GM12878 (cell line): ENCODE measurements around the gene SGIP1. TPM values are rescaled to one million over a fixed set of nuclear protein-coding genes. Genes with fewer than 3 reads are reported as not detected.

ENCODE experiments used
- ATAC-seq: fragments of 200-7000 bp; cut with Tn5 transposase; 3 replicates; pipeline ENCODE4 v1.9.1; 2020; ENCODE audit warnings: mild to moderate bottlenecking, moderate library complexity
- BruUV-seq: library from RNA; stranded (reverse); fragments of 400-500 nt; replicated peaks from 2 replicates; lab custom pipeline; 2021; lab: Mats Ljungman, UMichigan
- CTCF ChIA-PET: fragments of 300-600 bp; sonication (Branson Sonifier 250); formaldehyde crosslinking; extraction: SDS; loops from one replicate; lab custom pipeline; 2021; ENCODE audit warnings: inconsistent platforms; lab: Yijun Ruan, JAX
- POLR2A ChIA-PET: fragments of 350-600 bp; formaldehyde crosslinking; extraction: SDS; loops from one replicate; lab custom pipeline; 2021; ENCODE audit warnings: inconsistent platforms; lab: Charles Lee
- RAD21 ChIA-PET: fragments of 300-600 bp; sonication (Branson Sonifier 250); formaldehyde crosslinking; loops from one replicate; lab custom pipeline; 2023; ENCODE audit warnings: antibody characterized with exemption; ENCODE audit not compliant: unreplicated experiment; lab: Charles Lee
- SMC1A ChIA-PET: fragments of 300-600 bp; sonication (Branson Sonifier 250); formaldehyde crosslinking; loops from one replicate; lab custom pipeline; 2023; ENCODE audit not compliant: unreplicated experiment, uncharacterized antibody; lab: Charles Lee
- DNase-seq: peaks from one replicate; pipeline ENCODE4 v3.0.0-alpha.2; 2011; ENCODE audit warnings: low read depth, low spot score
- FAIRE-seq: peaks from 3 replicates; lab custom pipeline; 2011; peaks lifted over from hg19 to GRCh38; lab: Jason Lieb, UNC
- H2AFZ ChIP-seq: 2 replicates; pipeline ENCODE4 v1.6.0; 2011; ENCODE audit warnings: low read depth, low read length, control low read depth; ENCODE audit not compliant: control insufficient read depth
- H3K27ac ChIP-seq: 2 replicates; pipeline ENCODE4 v1.5.1; 2011; ENCODE audit warnings: control low read depth; ENCODE audit not compliant: control insufficient read depth, insufficient read depth
- H3K27me3 ChIP-seq, 2 experiments: replicated peaks in 1 of 2; 2 replicates each; pipeline versions ENCODE4 v1.6.0 to v1.6.1; 2011; ENCODE audit warnings: low read length in 1 of 2; ENCODE audit not compliant: control insufficient read depth in 2 of 2, insufficient read depth in 2 of 2
- H3K36me3 ChIP-seq, 2 experiments: 2 replicates each; pipeline ENCODE4 v1.5.1; 2011; ENCODE audit warnings: low read length in 1 of 2; ENCODE audit not compliant: control insufficient read depth in 2 of 2, insufficient read depth in 2 of 2
- H3K4me1 ChIP-seq: 2 replicates; pipeline ENCODE4 v1.6.1; 2011; ENCODE audit warnings: mild to moderate bottlenecking, low read length, moderate library complexity, mixed read lengths; ENCODE audit not compliant: control insufficient read depth, insufficient read depth
- H3K4me2 ChIP-seq: 2 replicates; pipeline ENCODE4 v1.6.0; 2011; ENCODE audit warnings: control low read depth; ENCODE audit not compliant: control insufficient read depth, insufficient read depth
- H3K4me3 ChIP-seq: fragments of 200-600 bp; sonication (generic); 2 replicates; pipeline ENCODE4 v1.5.1; 2016
- H3K79me2 ChIP-seq: 2 replicates; pipeline ENCODE4 v1.6.0; 2011; ENCODE audit warnings: low read length; ENCODE audit not compliant: control insufficient read depth, insufficient read depth
- H3K9ac ChIP-seq: 2 replicates; pipeline ENCODE4 v1.8.0; 2011; ENCODE audit warnings: low read length, control low read depth, mixed read lengths; ENCODE audit not compliant: control insufficient read depth, insufficient read depth
- H3K9me3 ChIP-seq: replicated peaks from 3 replicates; pipeline ENCODE4 v1.5.1; 2011; ENCODE audit warnings: mild to moderate bottlenecking, low read length; ENCODE audit not compliant: control insufficient read depth, insufficient read depth
- H4K20me1 ChIP-seq: 2 replicates; pipeline ENCODE4 v1.6.0; 2011; ENCODE audit not compliant: control insufficient read depth, insufficient read depth
- CHD1 ChIP-seq: IDR thresholded peaks from 2 replicates; pipeline ENCODE4 v1.6.1; 2012; ENCODE audit warnings: low read depth, low read length, improper control_type of control experiment
- CREM ChIP-seq: IDR thresholded peaks from 2 replicates; pipeline ENCODE4 v1.6.1; 2014; ENCODE audit warnings: antibody characterized with exemption, low read depth
- E4F1 ChIP-seq: fragments of 450-650 bp; IDR thresholded peaks from 2 replicates; pipeline ENCODE4 v1.6.1; 2018; ENCODE audit warnings: borderline replicate concordance, mild to moderate bottlenecking; ENCODE audit not compliant: partially characterized antibody
- NFYA ChIP-seq: IDR thresholded peaks from 2 replicates; pipeline ENCODE4 v1.6.1; 2011; ENCODE audit warnings: low read depth, mild to moderate bottlenecking, low read length, improper control_type of control experiment, borderline replicate concordance
- NRF1 ChIP-seq: conservative IDR thresholded peaks from 2 replicates; pipeline ENCODE4 v1.6.1; 2011; ENCODE audit warnings: mild to moderate bottlenecking, low read depth, low read length, improper control_type of control experiment
- RELA ChIP-seq: fragments of 450-650 bp; IDR thresholded peaks from 2 replicates; pipeline ENCODE4 v1.8.0; 2014; ENCODE audit warnings: borderline replicate concordance; ENCODE audit not compliant: partially characterized antibody
- SMARCA5 ChIP-seq: fragments of 450-650 bp; IDR thresholded peaks from 2 replicates; pipeline ENCODE4 v1.6.1; 2017; ENCODE audit warnings: mild to moderate bottlenecking
- SUZ12 ChIP-seq: fragments of 200-600 bp; sonication (generic); IDR thresholded peaks from one replicate; pipeline ENCODE4 v1.6.1; 2018; ENCODE audit warnings: antibody characterized with exemption, mild to moderate bottlenecking; ENCODE audit not compliant: unreplicated experiment
- ZBED1 ChIP-seq: IDR thresholded peaks from 2 replicates; pipeline ENCODE4 v1.6.1; 2016; ENCODE audit warnings: borderline replicate concordance
- ZBTB40 ChIP-seq: fragments of 450-650 bp; IDR thresholded peaks from 2 replicates; pipeline ENCODE4 v1.6.1; 2016; ENCODE audit warnings: mild to moderate bottlenecking, moderate library complexity, borderline replicate concordance
- ZNF217 ChIP-seq: fragments of 450-650 bp; IDR thresholded peaks from 2 replicates; pipeline ENCODE4 v1.6.1; 2017; ENCODE audit warnings: antibody characterized with exemption, mild to moderate bottlenecking
- WGBS: methylation state at CpG from one replicate; pipeline ENCODE4 v1.1.6; 2016; ENCODE audit warnings: low lambda C conversion rate; ENCODE audit not compliant: insufficient replicate concordance, insufficient coverage; ENCODE audit errors: missing lambda C conversion rate; 5-methylcytosine and 5-hydroxymethylcytosine counted together
- in situ Hi-C: fragments of 300-500 bp; cut with MboI; formaldehyde crosslinking; loops from 9 replicates; pipeline ENCODE4 v1.14.3; 2018; ENCODE audit warnings: mixed read lengths
- intact Hi-C: fragments of 100-400 bp; cut with micrococcal nuclease; formaldehyde crosslinking; loops from one replicate; pipeline ENCODE4 v1.14.2; 2022; ENCODE audit not compliant: unreplicated experiment
- polyA plus RNA-seq, 11 experiments: library from polyadenylated mRNA; depleted of rRNA in 4 of 11; unstranded in 6 of 11; stranded (reverse) in 5 of 11; fragments of >200 nt; fragmentation: Nextera tagmentation in 4 of 11; fragmentation: Illumina TruSeq in 1 of 11; extraction: Ambion mirVana in 4 of 11; extraction: Trizol in 1 of 11; gene quantifications; 1 replicate in 1 of 11; 2 replicates in 10 of 11; pipeline versions ENCODE4 v1.2.1 to v1.2.3, GENCODE V29; 2011 to 2016; ENCODE audit warnings: inconsistent platforms in 2 of 11, missing spikeins in 2 of 11, low read depth in 1 of 11
- total RNA-seq, 4 experiments: library from RNA; depleted of rRNA in 3 of 4; stranded (reverse); fragments of >200 nt in 3 of 4; fragmentation: Illumina TruSeq in 1 of 4; extraction: Trizol in 1 of 4; gene quantifications; 2 replicates each; pipeline versions ENCODE4 v1.2.1 to v1.2.3, GENCODE V29; 2013 to 2021
- TF ChIP-seq, protein P1 (sequence below): fragments of 150-350 bp; IDR thresholded peaks from 2 replicates; pipeline ENCODE4 v1.6.1; 2014; ENCODE audit warnings: mild to moderate bottlenecking, low read depth, low read length

SGIP1 gene
- total and polyA plus RNA-seq, 10 of the 15 experiments (the other 5 are each of a cell fraction or from before 2014, with no cell fraction given) = 0.15 TPM; not detected in 9

DNA sequence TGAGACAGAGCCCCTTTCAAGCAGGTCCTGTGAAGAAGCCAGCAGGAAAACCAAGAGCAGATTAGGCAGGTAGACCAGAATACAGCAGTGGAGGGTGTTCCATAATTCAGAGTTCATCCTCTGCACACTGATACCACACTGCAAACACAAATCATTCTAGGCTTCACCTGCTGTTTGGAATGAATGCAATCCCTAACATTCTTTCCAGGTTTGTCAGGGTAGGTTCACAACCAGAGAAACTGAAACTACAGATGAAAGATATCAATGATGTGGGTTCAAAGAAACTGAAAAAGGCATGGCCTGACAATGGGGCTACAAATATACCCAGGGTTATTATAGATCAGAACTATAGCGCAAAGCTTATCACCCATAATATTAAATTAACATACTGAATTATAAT is 8.9 kb upstream of the SGIP1 start (continued):
- TF ChIP-seq ZBTB40 (no peak), CREM (no peak), CHD1 (no peak), NRF1 (no peak)

DNA sequence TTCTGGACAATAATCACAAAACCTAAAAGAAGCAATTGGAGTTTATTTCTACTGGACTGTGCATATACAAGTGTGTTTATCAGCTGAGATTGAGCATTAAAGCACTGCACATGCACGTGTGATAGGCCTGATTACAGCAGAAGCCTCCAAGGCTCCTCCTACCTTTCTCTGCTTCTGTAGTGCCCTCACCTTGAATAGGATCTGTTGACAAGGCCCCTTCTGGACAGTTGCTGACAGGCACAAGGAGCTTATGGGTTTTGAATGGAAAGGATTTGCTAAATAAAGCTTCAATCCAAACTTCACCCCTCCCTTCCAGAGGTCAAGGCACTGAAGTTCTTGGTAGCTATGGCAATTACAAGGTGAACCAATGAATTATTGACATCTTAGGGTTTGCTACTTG is 7.9 kb upstream of the SGIP1 start:
- intact Hi-C loops = no loop called here
- in situ Hi-C loops = no loop called here
- no peaks in the 10 kb centered on the region for H4K20me1 ChIP-seq
- ATAC-seq = no peak
- H3K9me3 ChIP-seq = no peaks in the 10 kb centered on the region
- H3K4me3 ChIP-seq = no peak overlapping the region
- RAD21 ChIA-PET = no interaction called here
- H3K4me2 ChIP-seq = no peak overlapping the region
- H3K36me3 ChIP-seq = no peaks in the 10 kb centered on the region
- no peak for FAIRE-seq
- no peak for DNase-seq
- H3K9ac ChIP-seq = no peak overlapping the region
- no peaks in the 10 kb centered on the region; a peak in 1 of 4 replicates for H3K27me3 ChIP-seq
- H3K27ac ChIP-seq = no peak overlapping the region
- CTCF ChIA-PET = interaction anchor here (0.6 to 1.1 kb wide), 2 partner anchors 9 to 534 kb away, joined by 3 read pairs; no protein-coding TSS in a partner anchor
- SMC1A ChIA-PET = interaction anchor here (0.7 kb wide), 1 partner anchor 10 kb away, joined by 4 read pairs; no protein-coding TSS in a partner anchor
- H3K4me1 ChIP-seq = no peaks in the 10 kb centered on the region
- H3K79me2 ChIP-seq = no peaks in the 10 kb centered on the region
- no peak overlapping the region for H2AFZ ChIP-seq
- POLR2A ChIA-PET = no interaction called here
- no TSS peak for BruUV-seq
- 18% methylated on average over 1 of the region's 1 CpG for WGBS
- no peak for TF ChIP-seq NFYA
- no peak for TF ChIP-seq SUZ12
- TF ChIP-seq, protein P1, sequence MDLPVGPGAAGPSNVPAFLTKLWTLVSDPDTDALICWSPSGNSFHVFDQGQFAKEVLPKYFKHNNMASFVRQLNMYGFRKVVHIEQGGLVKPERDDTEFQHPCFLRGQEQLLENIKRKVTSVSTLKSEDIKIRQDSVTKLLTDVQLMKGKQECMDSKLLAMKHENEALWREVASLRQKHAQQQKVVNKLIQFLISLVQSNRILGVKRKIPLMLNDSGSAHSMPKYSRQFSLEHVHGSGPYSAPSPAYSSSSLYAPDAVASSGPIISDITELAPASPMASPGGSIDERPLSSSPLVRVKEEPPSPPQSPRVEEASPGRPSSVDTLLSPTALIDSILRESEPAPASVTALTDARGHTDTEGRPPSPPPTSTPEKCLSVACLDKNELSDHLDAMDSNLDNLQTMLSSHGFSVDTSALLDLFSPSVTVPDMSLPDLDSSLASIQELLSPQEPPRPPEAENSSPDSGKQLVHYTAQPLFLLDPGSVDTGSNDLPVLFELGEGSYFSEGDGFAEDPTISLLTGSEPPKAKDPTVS = no peak
- TF ChIP-seq RELA = no peak
- TF ChIP-seq E4F1 = no peak
- TF ChIP-seq ZBED1 = no peak
- TF ChIP-seq ZNF217 = no peak
- TF ChIP-seq SMARCA5 = no peak
